ENCODE results near the gene PLXNB3. TPM values are rescaled to one million over a fixed set of nuclear protein-coding genes. Genes with fewer than 3 reads are reported as not detected.

PLXNB3 gene
- total RNA-seq, 1 experiment from 2014 or later: 2.5 TPM

DNA sequence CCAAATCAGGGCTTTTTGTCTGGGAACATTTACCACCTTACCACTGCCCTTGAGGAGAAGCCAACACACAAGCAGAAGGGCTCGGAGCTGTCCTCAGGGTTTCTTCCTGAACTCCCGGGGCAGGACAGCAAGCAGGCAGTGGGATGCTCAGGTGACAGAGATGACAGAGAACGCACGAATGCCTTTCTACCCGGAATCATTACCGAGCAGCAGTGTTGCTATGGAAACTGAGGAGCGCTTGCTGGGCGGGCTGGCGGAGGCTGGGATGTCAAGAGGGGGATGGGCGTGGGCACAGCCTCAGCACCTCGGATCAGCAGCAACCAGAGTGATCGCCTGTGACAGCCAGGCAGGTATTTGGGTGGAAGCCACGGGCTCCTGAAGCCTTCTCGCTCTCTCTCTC lies 48.2 kb downstream of the PLXNB3 start (continued):
- TF ChIP-seq, protein P1, sequence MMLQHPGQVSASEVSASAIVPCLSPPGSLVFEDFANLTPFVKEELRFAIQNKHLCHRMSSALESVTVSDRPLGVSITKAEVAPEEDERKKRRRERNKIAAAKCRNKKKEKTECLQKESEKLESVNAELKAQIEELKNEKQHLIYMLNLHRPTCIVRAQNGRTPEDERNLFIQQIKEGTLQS (CRISPR knock-in tag; conservative IDR thresholded peaks at IDR 0.05): no peak

DNA sequence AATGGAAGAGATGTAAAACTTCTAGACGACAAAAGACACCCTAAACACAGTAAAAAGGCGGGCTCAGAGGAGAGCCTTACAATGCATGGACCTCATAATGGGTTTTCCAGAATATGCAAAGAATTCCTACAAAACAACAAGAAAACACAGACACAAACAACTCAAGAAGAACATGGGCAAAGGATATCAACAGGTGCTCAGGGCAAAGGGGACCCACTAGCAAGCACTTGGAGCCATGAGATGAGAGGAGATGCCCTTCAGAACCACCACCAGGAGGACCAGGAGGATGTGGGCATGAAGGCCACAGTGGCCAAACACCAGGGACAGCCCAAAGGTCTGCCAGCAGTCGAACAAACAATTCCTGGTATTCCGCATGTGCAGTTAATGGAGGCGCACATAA lies 49.1 kb downstream of the PLXNB3 start:
- TF ChIP-seq ELF4 (CRISPR knock-in tag; IDR thresholded peaks at IDR 0.05; ENCODE audit: low read depth) (no peak), NFATC4 (CRISPR knock-in tag; IDR thresholded peaks at IDR 0.05) (no peak), HMGA2 (CRISPR knock-in tag; IDR thresholded peaks at IDR 0.05) (no peak)
- TF ChIP-seq, protein P2, sequence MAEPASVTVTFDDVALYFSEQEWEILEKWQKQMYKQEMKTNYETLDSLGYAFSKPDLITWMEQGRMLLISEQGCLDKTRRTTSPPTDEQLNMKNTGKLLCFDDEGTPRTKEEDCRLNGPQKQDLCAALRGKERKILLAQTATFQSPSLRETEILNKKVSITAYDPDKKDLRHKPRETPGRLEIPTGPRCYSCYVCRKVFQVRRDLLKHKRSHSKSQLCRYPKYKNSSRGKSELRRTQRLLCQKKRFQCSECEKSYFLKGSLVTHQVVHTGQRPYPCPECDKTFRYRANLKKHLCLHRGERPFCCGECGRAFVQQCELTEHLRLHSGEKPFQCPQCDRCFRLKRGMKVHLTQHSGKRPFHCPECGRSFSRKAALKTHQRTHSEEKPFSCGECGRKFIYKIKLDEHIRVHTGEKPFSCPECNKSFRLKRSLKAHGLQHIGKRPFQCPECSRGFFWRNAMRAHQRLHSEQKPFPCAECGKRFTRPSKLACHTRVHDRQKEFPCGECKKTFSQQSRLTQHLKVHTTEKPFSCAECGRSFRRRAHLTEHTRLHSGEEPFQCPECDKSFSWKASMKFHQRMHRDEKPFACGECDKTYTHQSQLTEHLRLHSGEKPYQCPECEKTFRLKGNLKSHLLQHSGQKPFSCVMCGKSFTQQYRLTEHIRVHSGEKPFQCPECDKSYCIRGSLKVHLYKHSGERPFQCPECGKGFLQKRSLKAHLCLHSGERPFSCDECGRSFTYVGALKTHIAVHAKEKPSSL (CRISPR knock-in tag; conservative IDR thresholded peaks at IDR 0.05): no peak
- POLR2A ChIA-PET: interaction anchor here (0.7 kb wide), 1 partner anchor 21 kb away, joined by 6 read pairs; no protein-coding TSS in a partner anchor
- Mint-ChIP-seq H3K9me3 (no peaks in the 10 kb centered on the region), H3K36me3 (no peaks in the 10 kb centered on the region), H3K4me1 (peaks cover 52% of the 10 kb centered on the region), H3K27ac (peak overlapping the region; percentile 65; the same call in 1 of the 2 replicates), H3K4me3 (no peak overlapping the region), H3K27me3 (ENCODE audit: low read depth) (no peaks in the 10 kb centered on the region)
- CTCF ChIA-PET: no interaction called here
- ATAC-seq: no peak
- DNase-seq (ENCODE audit: low spot score): no peak

DNA sequence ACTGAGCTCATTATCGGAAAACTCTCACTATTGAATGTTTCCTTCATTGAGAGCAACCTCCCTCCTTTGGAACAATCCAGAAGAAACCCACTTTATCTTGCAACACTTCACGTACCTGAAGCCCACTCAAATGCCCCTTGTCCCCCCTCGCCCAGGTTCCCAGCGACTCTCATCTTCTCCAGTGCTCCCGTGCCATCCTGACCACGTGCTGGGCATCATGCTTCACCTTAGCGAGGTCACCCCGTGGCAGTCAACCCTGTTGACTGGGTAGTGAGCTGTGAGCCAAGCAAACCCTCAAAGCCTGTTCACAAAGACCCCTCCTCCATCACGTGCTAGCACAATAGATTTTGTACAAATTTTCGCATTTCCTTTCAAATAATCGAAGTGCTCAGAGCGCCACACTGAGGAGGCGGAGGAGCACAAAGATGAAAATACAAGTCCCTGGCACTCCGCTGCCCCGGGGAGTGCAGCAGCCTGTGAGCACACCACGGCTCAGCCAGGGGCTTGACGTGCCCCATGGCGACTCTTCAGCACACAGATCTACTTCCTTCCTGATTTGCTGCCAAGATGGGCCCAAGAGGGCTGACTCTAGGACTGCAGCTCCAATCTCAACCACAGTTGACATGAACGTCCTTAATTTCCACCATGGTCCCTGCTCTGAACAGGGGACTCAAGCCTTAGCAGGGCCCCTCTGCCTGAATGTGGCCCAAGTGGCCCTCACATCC lies 50.7 kb downstream of the PLXNB3 start:
- CTCF ChIA-PET: no interaction called here
- Mint-ChIP-seq H3K27me3 (ENCODE audit: low read depth) (no peaks in the 10 kb centered on the region), H3K4me3 (no peak overlapping the region), H3K27ac (peak overlapping the region; percentile 78), H3K4me1 (peaks cover 54% of the 10 kb centered on the region), H3K36me3 (no peaks in the 10 kb centered on the region), H3K9me3 (no peaks in the 10 kb centered on the region)
- ATAC-seq (no peak), DNase-seq (ENCODE audit: low spot score) (no peak)
- POLR2A ChIA-PET: no interaction called here
- TF ChIP-seq, protein P3, sequence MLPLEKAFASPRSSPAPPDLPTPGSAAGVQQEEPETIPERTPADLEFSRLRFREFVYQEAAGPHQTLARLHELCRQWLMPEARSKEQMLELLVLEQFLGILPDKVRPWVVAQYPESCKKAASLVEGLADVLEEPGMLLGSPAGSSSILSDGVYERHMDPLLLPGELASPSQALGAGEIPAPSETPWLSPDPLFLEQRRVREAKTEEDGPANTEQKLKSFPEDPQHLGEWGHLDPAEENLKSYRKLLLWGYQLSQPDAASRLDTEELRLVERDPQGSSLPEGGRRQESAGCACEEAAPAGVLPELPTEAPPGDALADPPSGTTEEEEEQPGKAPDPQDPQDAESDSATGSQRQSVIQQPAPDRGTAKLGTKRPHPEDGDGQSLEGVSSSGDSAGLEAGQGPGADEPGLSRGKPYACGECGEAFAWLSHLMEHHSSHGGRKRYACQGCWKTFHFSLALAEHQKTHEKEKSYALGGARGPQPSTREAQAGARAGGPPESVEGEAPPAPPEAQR (CRISPR knock-in tag; IDR thresholded peaks at IDR 0.05): no peak
- TF ChIP-seq, protein P2 (CRISPR knock-in tag; conservative IDR thresholded peaks at IDR 0.05): no peak
- TF ChIP-seq ZNF396 (CRISPR knock-in tag; IDR thresholded peaks at IDR 0.05; ENCODE audit: borderline replicate concordance) (no peak), MXD4 (CRISPR knock-in tag; IDR thresholded peaks at IDR 0.05; ENCODE audit: borderline replicate concordance) (no peak), ZNF671 (CRISPR knock-in tag; IDR thresholded peaks at IDR 0.05) (no peak), OVOL2 (CRISPR knock-in tag; IDR thresholded peaks at IDR 0.05; ENCODE audit: borderline replicate concordance) (no peak), JAZF1 (CRISPR knock-in tag; IDR thresholded peaks at IDR 0.05) (no peak), ZBTB21 (CRISPR knock-in tag; IDR thresholded peaks at IDR 0.05; ENCODE audit: borderline replicate concordance) (no peak)
- TF ChIP-seq, protein P4, sequence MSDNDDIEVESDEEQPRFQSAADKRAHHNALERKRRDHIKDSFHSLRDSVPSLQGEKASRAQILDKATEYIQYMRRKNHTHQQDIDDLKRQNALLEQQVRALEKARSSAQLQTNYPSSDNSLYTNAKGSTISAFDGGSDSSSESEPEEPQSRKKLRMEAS (CRISPR knock-in tag; IDR thresholded peaks at IDR 0.05): no peak
- TF ChIP-seq, protein P5, sequence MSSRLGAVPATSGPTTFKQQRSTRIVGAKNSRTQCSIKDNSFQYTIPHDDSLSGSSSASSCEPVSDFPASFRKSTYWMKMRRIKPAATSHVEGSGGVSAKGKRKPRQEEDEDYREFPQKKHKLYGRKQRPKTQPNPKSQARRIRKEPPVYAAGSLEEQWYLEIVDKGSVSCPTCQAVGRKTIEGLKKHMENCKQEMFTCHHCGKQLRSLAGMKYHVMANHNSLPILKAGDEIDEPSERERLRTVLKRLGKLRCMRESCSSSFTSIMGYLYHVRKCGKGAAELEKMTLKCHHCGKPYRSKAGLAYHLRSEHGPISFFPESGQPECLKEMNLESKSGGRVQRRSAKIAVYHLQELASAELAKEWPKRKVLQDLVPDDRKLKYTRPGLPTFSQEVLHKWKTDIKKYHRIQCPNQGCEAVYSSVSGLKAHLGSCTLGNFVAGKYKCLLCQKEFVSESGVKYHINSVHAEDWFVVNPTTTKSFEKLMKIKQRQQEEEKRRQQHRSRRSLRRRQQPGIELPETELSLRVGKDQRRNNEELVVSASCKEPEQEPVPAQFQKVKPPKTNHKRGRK (CRISPR knock-in tag; IDR thresholded peaks at IDR 0.05; ENCODE audit: borderline replicate concordance): no peak
- TF ChIP-seq, protein P6, sequence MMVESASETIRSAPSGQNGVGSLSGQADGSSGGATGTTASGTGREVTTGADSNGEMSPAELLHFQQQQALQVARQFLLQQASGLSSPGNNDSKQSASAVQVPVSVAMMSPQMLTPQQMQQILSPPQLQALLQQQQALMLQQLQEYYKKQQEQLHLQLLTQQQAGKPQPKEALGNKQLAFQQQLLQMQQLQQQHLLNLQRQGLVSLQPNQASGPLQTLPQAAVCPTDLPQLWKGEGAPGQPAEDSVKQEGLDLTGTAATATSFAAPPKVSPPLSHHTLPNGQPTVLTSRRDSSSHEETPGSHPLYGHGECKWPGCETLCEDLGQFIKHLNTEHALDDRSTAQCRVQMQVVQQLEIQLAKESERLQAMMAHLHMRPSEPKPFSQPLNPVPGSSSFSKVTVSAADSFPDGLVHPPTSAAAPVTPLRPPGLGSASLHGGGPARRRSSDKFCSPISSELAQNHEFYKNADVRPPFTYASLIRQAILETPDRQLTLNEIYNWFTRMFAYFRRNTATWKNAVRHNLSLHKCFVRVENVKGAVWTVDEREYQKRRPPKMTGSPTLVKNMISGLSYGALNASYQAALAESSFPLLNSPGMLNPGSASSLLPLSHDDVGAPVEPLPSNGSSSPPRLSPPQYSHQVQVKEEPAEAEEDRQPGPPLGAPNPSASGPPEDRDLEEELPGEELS (CRISPR knock-in tag; IDR thresholded peaks at IDR 0.05): no peak

All from WTC11 (cell line).